ENCODE data around the gene LAMA1. TPM values are rescaled to one million over a fixed set of nuclear protein-coding genes. Genes with fewer than 3 reads are reported as not detected.

Gene LAMA1
- polyA plus RNA-seq, 5 donors = 5.9 to 17.1 (median 9.7) TPM

GRCh38 chr18:6901286-6901926 is 216.2 kb downstream of the LAMA1 start:
- DNase-seq = no peak

GRCh38 chr18:6891788-6892187 is 225.8 kb downstream of the LAMA1 start:
- DNase-seq = no peak

Other genes with a start within 250 kb of the LAMA1 start
- under 1 TPM in 1 of 5 donors, not detected in 4; 0.29 TPM for gene LRRC30, start 113.3 kb upstream of the LAMA1 start, polyA plus RNA-seq (ENCODE audit: insufficient read depth in 1 of 5, insufficient read length in 5 of 5, low replicate concordance in 1 of 5)

Data from right lung (tissue), 5 donors.